Smooth muscle cell (in vitro differentiated cells): ENCODE results near the gene ARF5. TPM values are rescaled to one million over a fixed set of nuclear protein-coding genes. Genes with fewer than 3 reads are reported as not detected.
A peak's percentile ranks its signal among the peaks of the same experiment; 100 is the strongest.
"Not testable (repeated sequence)": the region's sequence is repeated elsewhere in the genome, so short reads cannot be mapped to it uniquely, and the experiment has no call there.

Source experiments
- DNase-seq: peaks from one replicate; lab custom pipeline; 2025; ENCODE audit not compliant: unreplicated experiment; lab: John Stamatoyannopoulos, UW
- H2AFZ ChIP-seq: fragments of 200-600 bp; sonication (generic); 2 replicates; pipeline ENCODE4 v1.6.0; 2016; ENCODE audit warnings: antibody characterized with exemption, low read depth, mild to moderate bottlenecking
- H3F3A ChIP-seq: fragments of 200-600 bp; sonication (generic); 2 replicates; pipeline ENCODE4 v1.6.0; 2017; ENCODE audit warnings: antibody characterized with exemption, low read depth
- H3K27ac ChIP-seq: fragments of 200-600 bp; sonication (generic); 2 replicates; pipeline ENCODE4 v1.5.1; 2016; ENCODE audit warnings: low read depth, mild to moderate bottlenecking
- H3K27me3 ChIP-seq: fragments of 200-600 bp; sonication (generic); 2 replicates; pipeline ENCODE4 v1.6.1; 2016; ENCODE audit warnings: low read depth, mild to moderate bottlenecking
- H3K36me3 ChIP-seq: fragments of 200-600 bp; sonication (generic); 2 replicates; pipeline ENCODE4 v1.5.1; 2016; ENCODE audit warnings: low read depth
- H3K4me1 ChIP-seq: fragments of 200-600 bp; sonication (generic); 2 replicates; pipeline ENCODE4 v1.5.1; 2016; ENCODE audit warnings: low read depth
- H3K4me2 ChIP-seq: fragments of 200-600 bp; sonication (generic); 2 replicates; pipeline ENCODE4 v1.6.0; 2016; ENCODE audit warnings: mild to moderate bottlenecking
- H3K4me3 ChIP-seq: fragments of 200-600 bp; sonication (generic); 2 replicates; pipeline ENCODE4 v1.5.1; 2016; ENCODE audit warnings: mild to moderate bottlenecking
- H3K79me2 ChIP-seq: fragments of 200-600 bp; sonication (generic); 2 replicates; pipeline ENCODE4 v1.6.0; 2016; ENCODE audit warnings: low read depth, mild to moderate bottlenecking
- H3K9ac ChIP-seq: fragments of 200-600 bp; sonication (generic); 2 replicates; pipeline ENCODE4 v1.6.0; 2016; ENCODE audit warnings: low read depth
- H3K9me3 ChIP-seq: fragments of 200-600 bp; sonication (generic); replicated peaks from 2 replicates; pipeline ENCODE4 v1.5.1; 2016; ENCODE audit warnings: low read depth
- H4K20me1 ChIP-seq: fragments of 200-600 bp; sonication (generic); 2 replicates; pipeline ENCODE4 v1.6.0; 2016; ENCODE audit warnings: low read depth
- WGBS: methylation state at CpG from one replicate; pipeline ENCODE4 v1.1.7; 2016; ENCODE audit warnings: low lambda C conversion rate; 5-methylcytosine and 5-hydroxymethylcytosine counted together
- polyA plus RNA-seq: library from polyadenylated mRNA; unstranded; fragments of >200 nt; fragmentation: Nextera tagmentation; extraction: Ambion mirVana; gene quantifications from 2 replicates; pipeline ENCODE4 v1.2.1, GENCODE V29; 2016
- total RNA-seq: library from RNA; depleted of rRNA; stranded (reverse); fragments of >200 nt; gene quantifications from 2 replicates; pipeline ENCODE4 v1.2.3, GENCODE V29; 2014
- TF ChIP-seq, protein P1 (sequence below): fragments of 200-600 bp; sonication (generic); IDR thresholded peaks from 2 replicates; pipeline ENCODE4 v1.5.1; 2017; ENCODE audit warnings: borderline replicate concordance, mild to moderate bottlenecking, antibody characterized with exemption; ENCODE audit not compliant: insufficient read depth, poor library complexity, severe bottlenecking

Gene ARF5
- 184 and 219 TPM in 2 replicates for total RNA-seq
- 196 and 236 TPM in 2 replicates for polyA plus RNA-seq

- WGBS = 3% methylated on average over 42 of the region's 77 CpGs
- peak; percentile 61 for DNase-seq
- peaks cover 3% of the 10 kb centered on the region for H3K36me3 ChIP-seq
These were observed at the start of gene ARF5 for GRCh38 chr7:127588019-127588696. TSS of gene ARF5 (plus strand) at chr7:127588411. CDS start at chr7:127588499, 88 bp downstream.

DNA sequence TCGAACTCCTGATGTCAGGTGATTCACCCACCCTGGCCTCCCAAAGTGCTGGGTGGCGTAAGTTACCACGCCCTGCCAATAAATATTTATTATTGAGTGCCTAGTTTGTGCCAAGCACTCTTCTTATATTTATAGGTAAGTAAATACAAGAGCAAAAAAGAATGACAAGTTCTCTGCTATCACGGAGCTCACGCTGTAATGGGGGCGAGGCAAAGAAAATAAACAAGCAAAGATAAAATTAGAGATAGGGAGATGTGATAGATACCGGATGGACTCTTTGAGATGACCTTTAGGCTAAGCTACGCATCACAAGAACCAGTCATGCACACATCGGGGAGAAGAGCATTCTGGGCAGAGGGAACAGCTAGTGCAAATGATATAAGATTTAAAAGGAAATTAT lies 49.1 kb upstream of the ARF5 start:
- TF ChIP-seq, protein P1, sequence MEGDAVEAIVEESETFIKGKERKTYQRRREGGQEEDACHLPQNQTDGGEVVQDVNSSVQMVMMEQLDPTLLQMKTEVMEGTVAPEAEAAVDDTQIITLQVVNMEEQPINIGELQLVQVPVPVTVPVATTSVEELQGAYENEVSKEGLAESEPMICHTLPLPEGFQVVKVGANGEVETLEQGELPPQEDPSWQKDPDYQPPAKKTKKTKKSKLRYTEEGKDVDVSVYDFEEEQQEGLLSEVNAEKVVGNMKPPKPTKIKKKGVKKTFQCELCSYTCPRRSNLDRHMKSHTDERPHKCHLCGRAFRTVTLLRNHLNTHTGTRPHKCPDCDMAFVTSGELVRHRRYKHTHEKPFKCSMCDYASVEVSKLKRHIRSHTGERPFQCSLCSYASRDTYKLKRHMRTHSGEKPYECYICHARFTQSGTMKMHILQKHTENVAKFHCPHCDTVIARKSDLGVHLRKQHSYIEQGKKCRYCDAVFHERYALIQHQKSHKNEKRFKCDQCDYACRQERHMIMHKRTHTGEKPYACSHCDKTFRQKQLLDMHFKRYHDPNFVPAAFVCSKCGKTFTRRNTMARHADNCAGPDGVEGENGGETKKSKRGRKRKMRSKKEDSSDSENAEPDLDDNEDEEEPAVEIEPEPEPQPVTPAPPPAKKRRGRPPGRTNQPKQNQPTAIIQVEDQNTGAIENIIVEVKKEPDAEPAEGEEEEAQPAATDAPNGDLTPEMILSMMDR = no peak
- Histone ChIP-seq H3K4me1 (peaks cover 27% of the 10 kb centered on the region), H4K20me1 (no peaks in the 10 kb centered on the region), H3K27me3 (peaks cover 38% of the 10 kb centered on the region), H3K4me2 (no peak overlapping the region), H3K4me3 (no peak overlapping the region), H3K9ac (no peak overlapping the region), H3F3A (no peaks in the 10 kb centered on the region), H3K27ac (no peak overlapping the region), H2AFZ (no peak overlapping the region), H3K79me2 (no peaks in the 10 kb centered on the region), H3K9me3 (no peaks in the 10 kb centered on the region), H3K36me3 (no peaks in the 10 kb centered on the region)
- WGBS = 94% methylated on average over 9 of the region's 9 CpGs
- DNase-seq = no peak

More at GRCh38 chr7:127588019-127588696, at the start of gene ARF5:
- H2AFZ ChIP-seq = peak within 1 kb of the TSS; percentile 98
- TF ChIP-seq, protein P1 = no peak
- H3K4me1 ChIP-seq = peaks cover 21% of the 10 kb centered on the region
- H3K9ac ChIP-seq = peak within 1 kb of the TSS; percentile 97
- H3K27me3 ChIP-seq = no peaks in the 10 kb centered on the region
- H3K79me2 ChIP-seq = peaks cover 40% of the 10 kb centered on the region
- peaks cover 30% of the 10 kb centered on the region for H4K20me1 ChIP-seq
- peak within 1 kb of the TSS; percentile 98 for H3K4me3 ChIP-seq
- no peaks in the 10 kb centered on the region for H3K9me3 ChIP-seq
- no peaks in the 10 kb centered on the region for H3F3A ChIP-seq
- H3K27ac ChIP-seq = peak within 1 kb of the TSS; percentile 77
- peak within 1 kb of the TSS; percentile 90 for H3K4me2 ChIP-seq

DNA sequence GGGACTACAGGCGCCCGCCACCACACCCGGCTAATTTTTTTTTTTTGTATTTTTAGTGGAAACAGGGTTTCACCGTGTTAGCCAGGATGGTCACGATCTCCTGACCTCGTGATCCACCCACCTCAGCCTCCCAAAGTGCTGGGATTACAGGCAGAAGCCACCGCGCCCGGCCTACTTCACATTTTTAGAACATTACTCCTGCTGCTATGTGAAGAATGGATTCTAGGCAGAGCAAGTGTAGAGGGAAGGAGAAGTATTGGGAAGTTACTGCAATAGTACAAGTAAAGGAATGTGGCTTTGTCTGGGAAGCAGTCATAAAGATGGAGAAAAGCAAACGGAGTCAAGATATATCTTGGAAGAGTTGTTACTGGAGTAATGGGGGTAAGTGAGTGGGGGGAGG lies 47.8 kb upstream of the ARF5 start:
- H3K9me3 ChIP-seq, H3F3A ChIP-seq, H3K4me3 ChIP-seq, H3K79me2 ChIP-seq, H2AFZ ChIP-seq, H4K20me1 ChIP-seq, H3K9ac ChIP-seq, H3K27ac ChIP-seq, DNase-seq, H3K36me3 ChIP-seq, H3K4me2 ChIP-seq: not testable (repeated sequence)
- 93% methylated on average over 10 of the region's 10 CpGs for WGBS
- H3K4me1 ChIP-seq = peaks cover 19% of the 10 kb centered on the region
- H3K27me3 ChIP-seq = peaks cover 31% of the 10 kb centered on the region

- WGBS = 85% methylated on average over 4 of the region's 4 CpGs
- no peak overlapping the region for H3K9ac ChIP-seq
- TF ChIP-seq, protein P1 = no peak
These were observed 46.7 kb upstream of the ARF5 start for GRCh38 chr7:127541548-127541947.

More at GRCh38 chr7:127541548-127541947, 46.7 kb upstream of the ARF5 start:
- no peaks in the 10 kb centered on the region for H3K36me3 ChIP-seq
- no peak overlapping the region for H3K27ac ChIP-seq
- no peaks in the 10 kb centered on the region for H3F3A ChIP-seq
- no peak overlapping the region for H3K4me2 ChIP-seq
- H3K4me1 ChIP-seq = peaks cover 8% of the 10 kb centered on the region
- H3K79me2 ChIP-seq = no peaks in the 10 kb centered on the region
- peaks cover 21% of the 10 kb centered on the region for H3K27me3 ChIP-seq
- H4K20me1 ChIP-seq = no peaks in the 10 kb centered on the region
- no peaks in the 10 kb centered on the region for H3K9me3 ChIP-seq
- no peak overlapping the region for H2AFZ ChIP-seq
- no peak for DNase-seq
- no peak overlapping the region for H3K4me3 ChIP-seq
